HepG2 (cell line): ENCODE results near the gene LRTM2. TPM values are rescaled to one million over a fixed set of nuclear protein-coding genes. Genes with fewer than 3 reads are reported as not detected.
A peak's percentile ranks its signal among the peaks of the same experiment; 100 is the strongest.

Source experiments
- ATAC-seq: fragments of 200-7000 bp; cut with Tn5 transposase; 3 replicates; pipeline ENCODE4 v1.9.1; 2020; ENCODE audit warnings: mild to moderate bottlenecking, moderate library complexity
- BruUV-seq: library from RNA; stranded (reverse); fragments of 400-500 nt; replicated peaks from 2 replicates; lab custom pipeline; 2021; lab: Mats Ljungman, UMichigan
- CTCF ChIA-PET: fragments of 300-600 bp; formaldehyde crosslinking; extraction: SDS; loops from one replicate; lab custom pipeline; 2021; ENCODE audit warnings: low total read pairs, inconsistent platforms, low intra/inter-chr PET ratio; lab: Yijun Ruan, JAX
- POLR2A ChIA-PET: fragments of 350-600 bp; sonication (Branson Sonifier 250); formaldehyde crosslinking; loops from one replicate; lab custom pipeline; 2020; ENCODE audit warnings: antibody characterized with exemption, inconsistent platforms; lab: Yijun Ruan, JAX
- DNase-seq: peaks from one replicate; pipeline ENCODE4 v3.0.0-alpha.2; 2015; ENCODE audit warnings: low spot score
- FAIRE-seq: peaks from 3 replicates; lab custom pipeline; 2011; peaks lifted over from hg19 to GRCh38; lab: Jason Lieb, UNC
- H2AFZ ChIP-seq: one replicate; pipeline ENCODE4 v1.6.1; 2011; ENCODE audit warnings: low read length, inconsistent platforms
- H3K27ac ChIP-seq: fragments of 300-600 bp; 3 replicates; pipeline ENCODE4 v1.8.0; 2011; ENCODE audit warnings: mixed run types, mild to moderate bottlenecking, mixed read lengths, low read length, inconsistent platforms; ENCODE audit not compliant: insufficient read depth; ENCODE audit errors: extremely low read length
- H3K27me3 ChIP-seq, 2 experiments: fragments of 200-600 bp in 1 of 2; 2 replicates in 1 of 2; 3 replicates in 1 of 2; pipeline versions ENCODE4 v1.6.0 to v1.8.0; 2011; ENCODE audit warnings: low read length in 2 of 2, mild to moderate bottlenecking in 2 of 2, moderate library complexity in 2 of 2, inconsistent platforms in 1 of 2; ENCODE audit not compliant: insufficient read depth in 2 of 2, control insufficient read depth in 1 of 2
- H3K36me3 ChIP-seq, 2 experiments: fragments of 200-600 bp in 1 of 2; replicated peaks in 1 of 2; 2 replicates in 1 of 2; 3 replicates in 1 of 2; pipeline versions ENCODE4 v1.5.1 to v1.8.0; 2011; ENCODE audit warnings: low read length in 2 of 2, inconsistent platforms in 1 of 2; ENCODE audit not compliant: insufficient read depth in 2 of 2, control insufficient read depth in 1 of 2
- H3K4me1 ChIP-seq: 2 replicates; pipeline ENCODE4 v1.5.1; 2012; ENCODE audit warnings: low read length, inconsistent platforms; ENCODE audit not compliant: insufficient read depth
- H3K4me2 ChIP-seq: 2 replicates; pipeline ENCODE4 v1.6.0; 2011; ENCODE audit warnings: low read depth, low read length, inconsistent platforms
- H3K4me3 ChIP-seq, 3 experiments: fragments of 200-600 bp in 1 of 3; sonication (generic), shearing (Covaris generic) in 1 of 3; replicated peaks in 1 of 3; 2 replicates each; pipeline ENCODE4 v1.5.1; 2011 to 2016; ENCODE audit warnings: low read length in 3 of 3, inconsistent platforms in 2 of 3, low read depth in 2 of 3, mild to moderate bottlenecking in 2 of 3, control low read depth in 1 of 3, mixed read lengths in 1 of 3; ENCODE audit not compliant: insufficient read depth in 1 of 3
- H3K79me2 ChIP-seq: one replicate; pipeline ENCODE4 v1.6.1; 2011; ENCODE audit warnings: low read length, inconsistent platforms; ENCODE audit not compliant: insufficient read depth
- H3K9ac ChIP-seq: 2 replicates; pipeline ENCODE4 v1.6.0; 2011; ENCODE audit warnings: mild to moderate bottlenecking, low read depth, low read length, inconsistent platforms; ENCODE audit not compliant: insufficient read depth
- H3K9me3 ChIP-seq: 2 replicates; pipeline ENCODE4 v1.5.1; 2012; ENCODE audit warnings: mild to moderate bottlenecking, low read length
- H4K20me1 ChIP-seq: 2 replicates; pipeline ENCODE4 v1.6.0; 2011; ENCODE audit warnings: inconsistent platforms, mild to moderate bottlenecking, low read length, moderate library complexity; ENCODE audit not compliant: insufficient read depth
- FOSL1 ChIP-seq: sonication (generic); formaldehyde crosslinking; IDR thresholded peaks from 2 replicates; pipeline ENCODE4 v1.9.0; 2021; ENCODE audit warnings: missing genetic modification reagents, borderline replicate concordance
- NFE2L1 ChIP-seq: sonication (generic); formaldehyde crosslinking; IDR thresholded peaks from 2 replicates; pipeline ENCODE4 v1.4.0; 2020; ENCODE audit warnings: missing genetic modification reagents, mild to moderate bottlenecking, borderline replicate concordance
- NR2F6 ChIP-seq, 2 experiments: IDR thresholded peaks; 2 replicates each; pipeline ENCODE4 v1.6.1; 2016; ENCODE audit warnings: antibody characterized with exemption in 1 of 2, mild to moderate bottlenecking in 1 of 2
- RARA ChIP-seq: IDR thresholded peaks from 2 replicates; pipeline ENCODE4 v1.6.1; 2016; ENCODE audit warnings: missing genetic modification reagents, missing compliant biosample characterization
- SATB2 ChIP-seq: sonication (generic); formaldehyde crosslinking; IDR thresholded peaks from 2 replicates; pipeline ENCODE4 v1.5.0; 2020; ENCODE audit warnings: missing genetic modification reagents
- SCMH1 ChIP-seq: sonication (generic); formaldehyde crosslinking; IDR thresholded peaks from 2 replicates; pipeline ENCODE4 v1.9.0; 2021; ENCODE audit warnings: missing genetic modification reagents, mild to moderate bottlenecking, borderline replicate concordance
- ZFX ChIP-seq: sonication (generic); formaldehyde crosslinking; IDR thresholded peaks from 2 replicates; pipeline ENCODE4 v1.4.0; 2020; ENCODE audit warnings: mild to moderate bottlenecking, low read depth, missing genetic modification reagents, moderate library complexity
- ZNF253 ChIP-seq: sonication (generic); formaldehyde crosslinking; IDR thresholded peaks from 2 replicates; pipeline ENCODE4 v1.8.0; 2022; ENCODE audit warnings: mild to moderate bottlenecking, missing genetic modification reagents, borderline replicate concordance
- ZNF572 ChIP-seq: sonication (generic); formaldehyde crosslinking; IDR thresholded peaks from 2 replicates; pipeline ENCODE4 v1.5.1; 2020; ENCODE audit warnings: mild to moderate bottlenecking, missing genetic modification reagents
- ZNF713 ChIP-seq: sonication (generic); formaldehyde crosslinking; IDR thresholded peaks from 2 replicates; pipeline ENCODE4 v1.4.0; 2020; ENCODE audit warnings: mild to moderate bottlenecking, missing genetic modification reagents
- WGBS: methylation state at CpG from one replicate; pipeline ENCODE4 v1.1.6; 2017; ENCODE audit warnings: low lambda C conversion rate; 5-methylcytosine and 5-hydroxymethylcytosine counted together
- in situ Hi-C: cut with HindIII; loops from 2 replicates; pipeline ENCODE4 v1.10.0; 2017; ENCODE audit warnings: low pct_unique_long_range_greater_than_20kb; ENCODE audit not compliant: extremely low pct_ligation_motif_present
- intact Hi-C: fragments of 100-400 bp; cut with micrococcal nuclease; formaldehyde crosslinking; loops from one replicate; pipeline ENCODE4 v1.10.0; 2022; ENCODE audit not compliant: unreplicated experiment
- polyA plus RNA-seq, 8 experiments: library from polyadenylated mRNA; depleted of rRNA in 3 of 8; stranded (reverse) in 7 of 8; unstranded in 1 of 8; fragments of >200 nt; fragmentation: Illumina TruSeq in 4 of 8; extraction: Trizol in 4 of 8; gene quantifications; 2 replicates each; pipeline versions ENCODE4 v1.2.1 to v1.2.3, GENCODE V29; 2011 to 2016; ENCODE audit warnings: low read depth in 4 of 8, missing spikeins in 1 of 8, mixed read lengths in 1 of 8; ENCODE audit not compliant: insufficient read depth in 1 of 8
- total RNA-seq, 5 experiments: library from RNA; depleted of rRNA; stranded (reverse); fragments of >200 nt; fragmentation: Illumina TruSeq; extraction: Trizol; gene quantifications; 2 replicates each; pipeline ENCODE4 v1.2.3, GENCODE V29; 2016; ENCODE audit warnings: low read depth in 1 of 5
- TF ChIP-seq, protein P1 (sequence below): IDR thresholded peaks from 2 replicates; pipeline ENCODE4 v1.6.1; 2012; ENCODE audit warnings: inconsistent platforms
- TF ChIP-seq, protein P2 (sequence below): sonication (generic); formaldehyde crosslinking; IDR thresholded peaks from 2 replicates; pipeline ENCODE4 v1.8.0; 2022; ENCODE audit warnings: missing genetic modification reagents, mild to moderate bottlenecking, inconsistent platforms, borderline replicate concordance
- TF ChIP-seq, protein P3 (sequence below): sonication (generic); formaldehyde crosslinking; IDR thresholded peaks from 2 replicates; pipeline ENCODE4 v1.5.1; 2020; ENCODE audit warnings: mild to moderate bottlenecking, moderate library complexity, missing genetic modification reagents
- TF ChIP-seq, protein P4 (sequence below): sonication (generic); formaldehyde crosslinking; IDR thresholded peaks from 2 replicates; pipeline ENCODE4 v1.5.0; 2020; ENCODE audit warnings: mild to moderate bottlenecking, missing genetic modification reagents

LRTM2 gene
- total and polyA plus RNA-seq, 2 of the 13 experiments (the other 11 are each of a cell fraction or from before 2014, with no cell fraction given), result 0.09 TPM; not detected in 1

DNA sequence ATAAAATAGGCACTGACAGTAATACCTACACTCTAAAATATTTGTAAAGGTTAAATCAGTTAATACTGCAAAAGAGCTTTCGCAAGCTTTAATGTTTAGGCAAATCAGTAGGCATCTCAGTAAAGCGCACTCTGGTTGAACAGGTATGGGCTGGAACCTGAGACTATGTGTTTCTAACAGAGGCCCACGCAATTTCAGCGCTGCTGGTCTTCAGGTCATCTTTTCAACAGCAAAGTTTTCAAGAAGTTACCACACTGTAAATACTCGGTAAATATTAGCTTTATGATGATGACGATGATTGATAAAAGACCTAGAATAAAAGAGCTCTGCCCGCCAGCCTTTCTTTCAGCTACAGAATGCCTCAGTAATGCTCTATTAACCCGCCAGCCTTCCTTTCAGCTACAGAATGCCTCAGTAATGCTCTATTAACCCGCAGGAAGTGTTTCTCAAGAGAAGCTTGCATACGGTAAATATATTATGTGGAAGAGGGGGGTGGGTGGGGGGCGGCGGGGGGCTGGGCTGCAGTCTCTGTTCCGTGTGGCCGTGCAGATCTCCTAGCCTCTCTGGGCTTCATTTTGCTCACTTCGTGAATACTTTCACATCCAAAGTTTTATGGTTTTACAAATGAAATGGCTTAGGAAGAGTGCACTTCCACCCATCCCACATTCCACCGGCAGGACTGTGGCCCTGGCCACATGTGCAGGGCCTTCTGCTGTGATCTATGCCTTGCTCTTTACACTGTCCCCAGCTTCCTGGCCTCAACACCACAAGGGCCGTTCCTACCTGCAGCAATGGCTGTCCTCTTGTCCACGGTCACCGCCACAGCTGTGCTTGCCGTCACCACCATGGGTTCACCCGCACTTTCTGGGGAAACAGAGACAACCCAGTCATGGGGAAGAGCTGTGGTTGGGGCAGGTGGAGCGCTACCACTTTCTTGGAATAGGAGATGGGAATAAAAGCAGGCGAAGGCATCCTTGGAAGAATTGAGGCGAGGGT, 19.9 kb downstream of the LRTM2 start:
- no peaks in the 10 kb centered on the region for H3K79me2 ChIP-seq
- peak; percentile 42 for ATAC-seq
- H3K27ac ChIP-seq, result no peak overlapping the region
- peak; percentile 61 for DNase-seq
- ChIA-PET POLR2A (interaction anchor here (1.0 kb wide), 1 partner anchor 18 kb away, joined by 3 read pairs; no protein-coding TSS in a partner anchor), CTCF (no interaction called here)
- H3K4me3 ChIP-seq, result no peak overlapping the region
- in situ Hi-C loops, result no loop called here
- no peak overlapping the region for H2AFZ ChIP-seq
- peaks cover 61% of the 10 kb centered on the region for H3K4me1 ChIP-seq
- FAIRE-seq, result no peak
- no peaks in the 10 kb centered on the region for H4K20me1 ChIP-seq
- no TSS peak for BruUV-seq
- H3K36me3 ChIP-seq, result no peaks in the 10 kb centered on the region
- peak overlapping the region; percentile 55 for H3K4me2 ChIP-seq
- H3K27me3 ChIP-seq, result peaks cover 7 to 19% of the 10 kb centered on the region in 2 experiments
- 38% methylated on average over 22 of the region's 24 CpGs for WGBS
- H3K9ac ChIP-seq, result no peak overlapping the region
- intact Hi-C loops, result no loop called here
- H3K9me3 ChIP-seq, result no peaks in the 10 kb centered on the region
- TF ChIP-seq ZNF572 (CRISPR knock-in tag), result 0 out of 2 replicates have a peak, but pooled peaks have one; percentile 65
- no peak for TF ChIP-seq FOSL1 (CRISPR knock-in tag)
- TF ChIP-seq, protein P1, sequence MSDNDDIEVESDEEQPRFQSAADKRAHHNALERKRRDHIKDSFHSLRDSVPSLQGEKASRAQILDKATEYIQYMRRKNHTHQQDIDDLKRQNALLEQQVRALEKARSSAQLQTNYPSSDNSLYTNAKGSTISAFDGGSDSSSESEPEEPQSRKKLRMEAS, result peak; percentile 44; the same call in 1 of the 2 replicates
- peak; percentile 58 for TF ChIP-seq ZFX (CRISPR knock-in tag)
- TF ChIP-seq SCMH1, result no peak
- TF ChIP-seq ZNF253 (CRISPR knock-in tag), result no peak
- TF ChIP-seq, protein P2, sequence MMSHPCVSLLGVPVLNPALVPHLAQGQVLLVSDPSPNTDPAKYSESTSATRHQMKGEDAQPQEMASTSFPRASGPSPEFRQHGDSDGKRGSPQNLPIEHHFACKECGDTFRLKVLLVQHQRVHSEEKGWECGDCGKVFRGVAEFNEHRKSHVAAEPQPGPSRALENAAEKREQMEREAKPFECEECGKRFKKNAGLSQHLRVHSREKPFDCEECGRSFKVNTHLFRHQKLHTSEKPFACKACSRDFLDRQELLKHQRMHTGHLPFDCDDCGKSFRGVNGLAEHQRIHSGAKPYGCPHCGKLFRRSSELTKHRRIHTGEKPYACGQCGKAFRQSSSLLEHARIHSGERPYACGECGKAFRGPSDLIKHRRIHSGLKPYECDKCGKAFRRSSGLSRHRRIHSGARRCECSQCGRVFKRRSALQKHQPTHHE, result no peak
- TF ChIP-seq, protein P3, sequence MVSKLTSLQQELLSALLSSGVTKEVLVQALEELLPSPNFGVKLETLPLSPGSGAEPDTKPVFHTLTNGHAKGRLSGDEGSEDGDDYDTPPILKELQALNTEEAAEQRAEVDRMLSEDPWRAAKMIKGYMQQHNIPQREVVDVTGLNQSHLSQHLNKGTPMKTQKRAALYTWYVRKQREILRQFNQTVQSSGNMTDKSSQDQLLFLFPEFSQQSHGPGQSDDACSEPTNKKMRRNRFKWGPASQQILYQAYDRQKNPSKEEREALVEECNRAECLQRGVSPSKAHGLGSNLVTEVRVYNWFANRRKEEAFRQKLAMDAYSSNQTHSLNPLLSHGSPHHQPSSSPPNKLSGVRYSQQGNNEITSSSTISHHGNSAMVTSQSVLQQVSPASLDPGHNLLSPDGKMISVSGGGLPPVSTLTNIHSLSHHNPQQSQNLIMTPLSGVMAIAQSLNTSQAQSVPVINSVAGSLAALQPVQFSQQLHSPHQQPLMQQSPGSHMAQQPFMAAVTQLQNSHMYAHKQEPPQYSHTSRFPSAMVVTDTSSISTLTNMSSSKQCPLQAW (CRISPR knock-in tag), result 0 out of 2 replicates have a peak, but pooled peaks have one; percentile 25
- no peak for TF ChIP-seq NR2F6 (IDR thresholded peaks at IDR 0.05)
- no peak for TF ChIP-seq NR2F6 (CRISPR knock-in tag; IDR thresholded peaks at IDR 0.05)
- TF ChIP-seq ZNF713 (CRISPR knock-in tag), result no peak
- no peak for TF ChIP-seq SATB2 (CRISPR knock-in tag)
- TF ChIP-seq, protein P4, sequence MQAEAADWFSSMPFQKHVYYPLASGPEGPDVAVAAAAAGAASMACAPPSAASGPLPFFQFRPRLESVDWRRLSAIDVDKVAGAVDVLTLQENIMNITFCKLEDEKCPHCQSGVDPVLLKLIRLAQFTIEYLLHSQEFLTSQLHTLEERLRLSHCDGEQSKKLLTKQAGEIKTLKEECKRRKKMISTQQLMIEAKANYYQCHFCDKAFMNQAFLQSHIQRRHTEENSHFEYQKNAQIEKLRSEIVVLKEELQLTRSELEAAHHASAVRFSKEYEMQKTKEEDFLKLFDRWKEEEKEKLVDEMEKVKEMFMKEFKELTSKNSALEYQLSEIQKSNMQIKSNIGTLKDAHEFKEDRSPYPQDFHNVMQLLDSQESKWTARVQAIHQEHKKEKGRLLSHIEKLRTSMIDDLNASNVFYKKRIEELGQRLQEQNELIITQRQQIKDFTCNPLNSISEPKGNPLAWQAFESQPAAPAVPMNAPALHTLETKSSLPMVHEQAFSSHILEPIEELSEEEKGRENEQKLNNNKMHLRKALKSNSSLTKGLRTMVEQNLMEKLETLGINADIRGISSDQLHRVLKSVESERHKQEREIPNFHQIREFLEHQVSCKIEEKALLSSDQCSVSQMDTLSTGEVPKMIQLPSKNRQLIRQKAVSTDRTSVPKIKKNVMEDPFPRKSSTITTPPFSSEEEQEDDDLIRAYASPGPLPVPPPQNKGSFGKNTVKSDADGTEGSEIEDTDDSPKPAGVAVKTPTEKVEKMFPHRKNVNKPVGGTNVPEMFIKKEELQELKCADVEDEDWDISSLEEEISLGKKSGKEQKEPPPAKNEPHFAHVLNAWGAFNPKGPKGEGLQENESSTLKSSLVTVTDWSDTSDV (CRISPR knock-in tag), result no peak
- no peak for TF ChIP-seq NFE2L1
- no peak for TF ChIP-seq RARA (CRISPR knock-in tag)
